ENCODE results near the gene GDF2. TPM values are rescaled to one million over a fixed set of nuclear protein-coding genes. Genes with fewer than 3 reads are reported as not detected.

GDF2 gene
- total RNA-seq, 1 experiment from 2014 or later, result not detected

DNA sequence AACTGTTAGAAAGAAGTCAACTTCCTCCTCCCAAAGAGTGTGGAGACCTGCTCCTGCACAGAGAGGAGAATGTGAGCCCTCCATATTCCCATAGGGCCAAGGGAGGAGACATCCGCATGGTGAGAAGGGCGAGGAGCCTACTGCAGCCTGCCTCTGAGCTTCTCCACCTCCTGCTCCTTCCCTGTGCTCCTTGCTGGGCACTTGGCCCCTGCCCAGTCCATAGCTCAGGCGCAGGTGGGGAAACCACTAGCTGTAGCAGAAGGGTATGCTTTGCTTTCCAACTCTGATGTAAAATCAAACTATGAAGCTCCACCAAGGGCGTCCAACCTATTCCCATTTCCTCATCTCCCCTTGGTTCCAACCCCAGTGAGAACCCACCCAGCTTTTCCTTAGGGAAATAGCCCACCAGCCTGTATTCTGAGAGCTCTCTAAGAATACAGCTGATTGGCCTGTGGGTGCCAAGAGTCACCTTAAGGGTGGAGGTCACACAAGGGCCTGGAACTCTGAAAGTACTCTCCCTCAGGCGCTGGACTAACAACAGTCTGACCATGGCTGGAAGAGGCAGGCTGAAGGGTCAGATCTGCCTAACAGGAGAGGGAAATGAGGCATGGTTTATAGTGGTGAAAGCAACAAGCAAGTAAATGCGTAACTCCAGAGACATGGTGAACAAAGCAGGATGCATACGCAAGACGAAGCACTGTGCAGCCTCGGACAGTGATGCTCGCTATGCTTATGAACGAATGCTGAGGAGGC, 47.9 kb downstream of the GDF2 start:
- no peak for DNase-seq (ENCODE audit: low read depth, low spot score)
- in situ Hi-C loops (cut with HindIII; ENCODE audit: low pct_unique_long_range_greater_than_20kb, low sequenced_read_pairs), result no loop called here

DNA sequence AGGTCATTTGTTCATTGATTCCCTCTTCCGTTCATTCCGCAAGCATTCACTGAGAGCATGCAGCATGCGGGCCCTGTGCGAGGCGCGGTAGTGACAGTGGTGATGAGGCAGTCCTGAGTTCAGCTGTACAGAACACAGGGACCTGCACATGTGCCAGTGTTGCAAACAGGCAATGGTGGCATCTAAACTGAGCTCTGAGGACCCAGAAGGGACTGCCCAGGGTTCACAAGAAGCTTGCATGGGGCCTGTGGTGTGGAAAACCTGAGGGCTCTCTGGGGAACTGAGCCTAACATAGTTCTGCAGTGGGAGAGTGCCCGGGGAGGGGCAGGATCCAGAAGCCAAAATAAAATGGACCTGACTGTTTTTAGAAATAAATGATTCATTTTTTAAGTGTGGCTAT, 48.6 kb downstream of the GDF2 start:
- in situ Hi-C loops (cut with HindIII; ENCODE audit: low pct_unique_long_range_greater_than_20kb, low sequenced_read_pairs), result no loop called here
- DNase-seq (ENCODE audit: low read depth, low spot score), result no peak

DNA sequence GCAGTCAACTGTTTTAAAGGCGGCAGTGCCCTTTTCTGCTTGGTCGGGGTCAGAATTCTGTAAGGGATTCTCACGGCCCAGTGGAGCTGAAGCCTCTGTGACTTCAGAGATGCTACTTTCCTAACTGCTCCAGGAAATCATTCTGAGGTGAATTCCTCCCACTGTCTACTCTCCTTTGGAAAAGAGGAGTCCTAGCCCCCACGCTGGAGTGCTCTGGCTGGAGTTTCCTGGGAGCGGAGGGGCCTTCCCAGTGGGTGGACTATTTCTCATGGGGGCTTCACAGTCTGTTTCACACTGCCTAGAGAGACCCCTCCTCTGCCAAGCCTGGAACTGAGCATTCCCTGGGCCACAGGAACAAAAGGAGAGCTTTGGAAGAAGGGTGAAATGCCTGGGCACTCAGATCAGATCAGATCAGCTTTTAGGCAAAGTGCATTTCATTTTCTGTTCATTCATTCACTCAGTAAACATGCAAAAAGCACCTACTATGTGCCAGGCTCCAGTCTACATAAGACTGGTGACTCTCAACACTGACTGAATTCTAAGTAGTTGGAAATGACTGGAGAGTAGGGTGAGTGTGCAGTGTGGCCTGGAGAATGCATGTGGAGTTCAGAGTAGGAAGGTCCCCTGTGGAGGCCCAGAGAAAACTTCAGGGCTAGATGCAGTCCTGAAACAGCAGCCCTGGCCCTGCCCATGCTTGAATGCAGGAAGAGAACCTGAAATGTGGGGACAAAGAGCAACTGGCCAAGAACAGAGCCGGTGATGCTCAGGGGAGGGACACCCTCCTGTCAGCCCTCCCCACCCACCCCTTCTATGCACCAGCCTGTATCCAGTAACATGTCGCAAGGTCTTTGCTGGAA, 49.6 kb downstream of the GDF2 start:
- DNase-seq (ENCODE audit: low read depth, low spot score), result no peak
- in situ Hi-C loops (cut with HindIII; ENCODE audit: low pct_unique_long_range_greater_than_20kb, low sequenced_read_pairs), result no loop called here

GRCh38 chr10:47372726-47373125, 50.5 kb downstream of the GDF2 start:
- no peak for DNase-seq (ENCODE audit: low read depth, low spot score)
- in situ Hi-C loops (cut with HindIII; ENCODE audit: low pct_unique_long_range_greater_than_20kb, low sequenced_read_pairs), result no loop called here

- no peak for DNase-seq (ENCODE audit: low read depth, low spot score)
- in situ Hi-C loops (cut with HindIII; ENCODE audit: low pct_unique_long_range_greater_than_20kb, low sequenced_read_pairs), result no loop called here
These were observed 52.6 kb downstream of the GDF2 start for GRCh38 chr10:47374611-47375536.

DNA sequence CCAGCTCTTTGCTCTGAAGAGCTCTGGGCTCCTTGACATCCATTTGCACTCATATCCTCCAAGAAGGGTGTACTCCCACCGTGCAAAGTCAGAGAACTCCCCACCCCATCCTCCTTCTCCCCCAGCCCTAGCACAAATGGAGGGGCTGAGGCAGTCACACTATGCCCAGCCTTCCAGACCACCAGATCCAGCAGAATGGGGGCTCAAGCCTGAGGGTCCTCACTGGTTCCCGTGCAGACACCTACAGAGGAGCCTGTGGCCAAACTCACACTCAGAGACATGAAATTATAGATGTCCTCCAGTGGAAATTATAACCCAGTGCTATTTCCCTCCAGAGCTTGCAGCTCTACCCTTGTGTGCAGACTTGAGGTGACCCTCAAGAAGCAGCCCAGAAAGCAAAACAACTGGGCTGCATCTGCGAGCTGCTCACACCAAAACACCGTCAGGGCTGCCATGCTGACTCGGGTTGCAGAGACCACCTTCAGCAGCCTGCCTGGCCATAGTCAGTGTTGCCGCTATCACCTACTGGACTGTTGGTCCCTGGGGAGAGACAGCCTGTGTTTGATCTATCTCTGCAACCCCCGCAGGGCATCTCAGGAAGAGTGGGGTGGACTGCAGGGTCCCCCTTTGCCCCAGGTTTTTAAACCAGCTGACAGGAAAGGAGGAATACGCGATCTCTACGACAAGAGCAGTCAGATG, 54.4 kb downstream of the GDF2 start:
- in situ Hi-C loops (cut with HindIII; ENCODE audit: low pct_unique_long_range_greater_than_20kb, low sequenced_read_pairs), result no loop called here

More for the DNA sequence above, 54.4 kb downstream of the GDF2 start:
- no peak for DNase-seq (ENCODE audit: low read depth, low spot score)

Other genes starting within 250 kb of the GDF2 start
- not detected in 2 replicates for gene GDF10, start 22.3 kb upstream of the GDF2 start, total RNA-seq (2014; rRNA removed; shearing (Covaris generic))
- gene RBP3, start 25.9 kb downstream of the GDF2 start, total RNA-seq (2014; rRNA removed; shearing (Covaris generic)), result not detected in 2 replicates
- gene ZNF488, start 61.8 kb downstream of the GDF2 start, total RNA-seq (2014; rRNA removed; shearing (Covaris generic)), result not detected in 2 replicates
- 0.08 TPM in 1 of 2 replicates, not detected in the other for gene ANXA8, start 161.7 kb downstream of the GDF2 start, total RNA-seq (2014; rRNA removed; shearing (Covaris generic))
- gene FAM25G, start 169.2 kb downstream of the GDF2 start, total RNA-seq (2014; rRNA removed; shearing (Covaris generic)), result not detected in 2 replicates
- gene AGAP9, start 201.2 kb downstream of the GDF2 start, total RNA-seq (2014; rRNA removed; shearing (Covaris generic)), result 0.90 and 1.4 TPM in 2 replicates